HG03045 (cell line): ENCODE measurements around the gene PDP2.

ENCODE experiments used
- ATAC-seq: cut with Tn5 transposase; IDR thresholded peaks from one replicate; pipeline ENCODE4 v1.9.1; 2021; ENCODE audit warnings: mild to moderate bottlenecking, moderate library complexity; ENCODE audit not compliant: unreplicated experiment

PDP2 gene

GRCh38 chr16:66935314-66936011, 55.1 kb downstream of the PDP2 start, which contains the start of gene CES2:
Gene CES2 (plus strand): TSS chr16:66935516. CDS start chr16:66935636, 120 bp downstream.
- no peak for ATAC-seq

DNA sequence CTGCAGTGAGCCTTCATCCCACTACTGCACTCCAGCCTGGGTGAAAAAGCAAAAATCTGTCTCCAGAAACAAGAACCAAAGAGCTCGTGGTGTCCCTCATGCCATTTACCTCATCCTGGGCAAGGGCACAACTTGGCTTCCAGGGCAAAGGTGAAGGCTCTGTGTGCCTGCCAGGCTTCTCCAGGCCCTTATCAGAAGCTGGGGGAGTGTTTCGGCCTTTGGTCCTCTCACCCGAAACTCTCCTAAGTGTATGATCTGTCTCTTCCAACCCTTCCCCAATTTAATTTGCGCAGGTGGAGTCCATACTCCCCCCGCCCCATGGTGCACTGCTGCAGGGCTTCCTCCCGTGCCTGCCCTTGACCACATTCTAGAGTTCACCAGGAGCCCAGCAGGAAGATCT, 56.1 kb downstream of the PDP2 start:
- ATAC-seq: no peak

GRCh38 chr16:66936889-66937554, 56.7 kb downstream of the PDP2 start:
- ATAC-seq: no peak

DNA sequence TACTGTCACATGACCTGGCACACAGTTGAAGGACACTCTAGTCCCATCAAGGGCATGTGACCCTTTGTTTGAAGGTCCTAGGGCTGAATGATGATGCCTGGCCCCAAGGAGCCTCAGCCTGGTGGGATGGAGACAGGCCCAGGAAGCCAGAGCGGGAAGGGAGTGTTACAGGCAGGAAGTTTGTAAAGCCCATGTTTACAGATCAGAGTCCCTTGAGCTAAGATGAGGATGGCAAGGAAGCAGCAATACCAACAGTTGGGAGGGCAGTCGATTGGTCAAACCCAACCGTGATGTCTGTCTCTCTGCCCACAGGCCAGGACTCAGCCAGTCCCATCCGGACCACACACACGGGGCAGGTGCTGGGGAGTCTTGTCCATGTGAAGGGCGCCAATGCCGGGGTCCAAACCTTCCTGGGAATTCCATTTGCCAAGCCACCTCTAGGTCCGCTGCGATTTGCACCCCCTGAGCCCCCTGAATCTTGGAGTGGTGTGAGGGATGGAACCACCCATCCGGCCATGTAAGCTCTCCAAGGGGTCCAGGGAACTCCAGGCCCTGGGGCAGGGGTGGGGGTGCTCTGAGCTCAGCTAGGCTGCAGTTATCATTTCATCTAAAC, 57.5 kb downstream of the PDP2 start:
- ATAC-seq: no peak

DNA sequence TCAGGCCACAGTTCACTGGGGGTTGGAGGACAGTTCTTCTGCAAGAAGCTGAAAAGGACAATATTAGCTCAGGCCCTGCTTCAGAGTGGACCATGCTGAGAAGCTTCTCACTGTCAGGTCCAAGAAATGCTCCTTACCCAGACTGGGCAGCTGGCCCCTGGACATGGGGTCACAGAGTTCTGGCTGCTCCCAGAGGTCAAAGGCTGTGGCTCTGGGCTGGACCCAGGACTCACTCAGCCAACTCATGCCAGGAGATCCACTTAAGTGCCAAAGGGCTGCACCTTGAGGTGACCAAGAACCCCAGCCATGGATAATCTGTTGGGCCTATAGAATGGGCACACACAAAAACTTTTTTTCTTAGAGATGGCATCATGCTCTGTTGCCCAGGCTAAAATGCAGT, 59.1 kb downstream of the PDP2 start:
- ATAC-seq: no peak

DNA sequence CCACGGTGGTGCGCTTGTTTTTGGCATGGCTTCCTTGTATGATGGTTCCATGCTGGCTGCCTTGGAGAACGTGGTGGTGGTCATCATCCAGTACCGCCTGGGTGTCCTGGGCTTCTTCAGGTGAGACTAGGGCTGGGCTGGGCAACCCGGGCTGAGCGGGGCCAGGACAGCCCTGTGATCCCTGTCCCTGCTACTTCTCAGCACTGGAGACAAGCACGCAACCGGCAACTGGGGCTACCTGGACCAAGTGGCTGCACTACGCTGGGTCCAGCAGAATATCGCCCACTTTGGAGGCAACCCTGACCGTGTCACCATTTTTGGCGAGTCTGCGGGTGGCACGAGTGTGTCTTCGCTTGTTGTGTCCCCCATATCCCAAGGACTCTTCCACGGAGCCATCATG, 59.9 kb downstream of the PDP2 start:
- ATAC-seq: no peak
